ENCODE results near the gene ALPP. TPM values are rescaled to one million over a fixed set of nuclear protein-coding genes. Genes with fewer than 3 reads are reported as not detected.
"Not testable (repeated sequence)": the region's sequence is repeated elsewhere in the genome, so short reads cannot be mapped to it uniquely, and the experiment has no call there.

ALPP gene
- total RNA-seq, 1 donor from 2014 or later, result not detected

DNA sequence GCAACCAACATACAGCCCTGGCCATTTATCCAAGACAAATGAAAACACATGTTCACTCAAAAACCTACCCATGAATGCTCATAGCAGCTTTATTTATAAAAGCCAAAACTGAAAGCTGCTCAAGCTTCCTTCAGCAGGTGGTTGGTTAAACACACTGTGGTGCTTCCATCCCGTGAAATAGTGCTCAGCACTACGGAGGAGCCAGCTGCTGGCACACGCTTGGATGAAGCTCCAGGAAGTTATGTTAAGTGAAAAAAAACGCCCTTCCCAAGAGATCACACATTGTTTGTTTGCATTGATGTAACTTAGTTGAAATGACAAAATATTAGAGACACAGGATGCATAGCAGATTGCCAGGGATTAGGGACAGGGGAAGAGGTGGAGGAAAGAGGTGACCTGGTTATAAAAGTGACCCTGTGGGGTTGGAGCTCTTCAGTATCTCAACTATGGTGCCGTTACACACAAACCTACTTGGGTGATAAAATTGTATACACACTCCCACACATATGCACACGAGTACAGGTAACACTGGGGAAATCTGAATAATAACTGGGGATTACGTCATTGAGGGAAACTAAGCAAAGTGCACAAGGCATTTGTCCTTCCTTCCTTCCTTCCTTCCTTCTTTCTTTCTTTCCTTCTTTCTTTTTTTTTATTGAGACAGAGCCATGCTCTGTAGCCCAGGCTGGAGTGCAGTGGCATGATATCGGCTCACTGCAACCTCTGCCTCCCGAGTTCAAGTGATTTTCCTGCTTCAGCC lies 21.9 kb downstream of the ALPP start:
- H3K4me3 ChIP-seq (ENCODE audit: low read depth, low read length), result no peak overlapping the region
- no peak for DNase-seq (ENCODE audit: low read depth)
- TF ChIP-seq, protein P1, sequence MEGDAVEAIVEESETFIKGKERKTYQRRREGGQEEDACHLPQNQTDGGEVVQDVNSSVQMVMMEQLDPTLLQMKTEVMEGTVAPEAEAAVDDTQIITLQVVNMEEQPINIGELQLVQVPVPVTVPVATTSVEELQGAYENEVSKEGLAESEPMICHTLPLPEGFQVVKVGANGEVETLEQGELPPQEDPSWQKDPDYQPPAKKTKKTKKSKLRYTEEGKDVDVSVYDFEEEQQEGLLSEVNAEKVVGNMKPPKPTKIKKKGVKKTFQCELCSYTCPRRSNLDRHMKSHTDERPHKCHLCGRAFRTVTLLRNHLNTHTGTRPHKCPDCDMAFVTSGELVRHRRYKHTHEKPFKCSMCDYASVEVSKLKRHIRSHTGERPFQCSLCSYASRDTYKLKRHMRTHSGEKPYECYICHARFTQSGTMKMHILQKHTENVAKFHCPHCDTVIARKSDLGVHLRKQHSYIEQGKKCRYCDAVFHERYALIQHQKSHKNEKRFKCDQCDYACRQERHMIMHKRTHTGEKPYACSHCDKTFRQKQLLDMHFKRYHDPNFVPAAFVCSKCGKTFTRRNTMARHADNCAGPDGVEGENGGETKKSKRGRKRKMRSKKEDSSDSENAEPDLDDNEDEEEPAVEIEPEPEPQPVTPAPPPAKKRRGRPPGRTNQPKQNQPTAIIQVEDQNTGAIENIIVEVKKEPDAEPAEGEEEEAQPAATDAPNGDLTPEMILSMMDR (conservative IDR thresholded peaks at IDR 0.05; ENCODE audit: low read depth, low read length), result no peak

DNA sequence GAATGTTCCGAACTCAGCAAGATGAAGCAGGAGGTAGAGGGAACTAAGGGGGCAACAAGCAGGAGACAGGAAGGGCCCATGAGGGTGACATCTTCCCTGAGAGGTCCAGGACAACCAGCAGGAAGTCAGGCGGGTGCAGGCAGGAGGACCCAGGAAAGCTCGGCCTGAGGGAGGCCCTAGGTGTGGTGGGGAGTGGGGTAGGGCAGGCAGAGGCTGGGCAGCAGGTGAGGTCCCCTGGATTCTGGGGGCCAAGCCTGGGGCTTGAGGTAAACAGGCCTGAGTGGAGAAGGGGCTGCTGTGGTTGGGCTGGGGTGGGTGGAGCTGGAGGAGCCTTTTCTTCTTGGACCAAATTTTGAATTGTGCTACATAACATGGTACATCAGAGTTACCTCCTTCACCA lies 24.0 kb downstream of the ALPP start:
- TF ChIP-seq, protein P1 (conservative IDR thresholded peaks at IDR 0.05; ENCODE audit: low read depth, low read length), result no peak
- no peak overlapping the region for H3K4me3 ChIP-seq (ENCODE audit: low read depth, low read length)
- DNase-seq (ENCODE audit: low read depth), result no peak

DNA sequence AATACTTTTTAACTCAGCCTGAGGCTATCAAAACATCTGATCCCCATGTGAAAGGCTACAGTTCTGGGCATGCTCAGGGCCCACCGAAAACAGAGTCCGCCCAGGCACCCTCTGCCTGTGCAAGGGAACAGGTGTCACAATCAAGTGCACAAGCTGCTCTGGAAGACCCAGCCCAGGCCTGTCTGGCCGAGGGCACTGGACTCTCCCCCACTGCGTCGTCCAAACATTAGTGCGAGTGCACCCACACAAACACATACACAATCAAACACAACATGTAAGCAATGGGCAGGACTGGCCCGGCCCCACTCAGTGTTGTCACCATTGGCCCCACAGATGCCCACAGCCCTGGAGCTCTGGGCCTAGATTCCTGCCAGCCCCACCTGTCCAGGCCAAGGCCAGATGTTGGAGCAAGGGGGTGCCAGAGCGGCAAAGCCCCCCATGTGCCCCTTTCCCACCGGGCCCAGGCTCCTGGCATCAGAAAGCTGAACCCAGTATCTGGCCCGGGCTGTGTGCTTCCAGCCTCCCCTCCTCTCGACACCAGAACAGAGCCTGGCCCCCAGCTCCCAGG lies 27.5 kb downstream of the ALPP start:
- TF ChIP-seq, protein P1 (conservative IDR thresholded peaks at IDR 0.05; ENCODE audit: low read depth, low read length), result no peak
- H3K4me3 ChIP-seq (ENCODE audit: low read depth, low read length), result no peak overlapping the region
- no peak for DNase-seq (ENCODE audit: low read depth)

DNA sequence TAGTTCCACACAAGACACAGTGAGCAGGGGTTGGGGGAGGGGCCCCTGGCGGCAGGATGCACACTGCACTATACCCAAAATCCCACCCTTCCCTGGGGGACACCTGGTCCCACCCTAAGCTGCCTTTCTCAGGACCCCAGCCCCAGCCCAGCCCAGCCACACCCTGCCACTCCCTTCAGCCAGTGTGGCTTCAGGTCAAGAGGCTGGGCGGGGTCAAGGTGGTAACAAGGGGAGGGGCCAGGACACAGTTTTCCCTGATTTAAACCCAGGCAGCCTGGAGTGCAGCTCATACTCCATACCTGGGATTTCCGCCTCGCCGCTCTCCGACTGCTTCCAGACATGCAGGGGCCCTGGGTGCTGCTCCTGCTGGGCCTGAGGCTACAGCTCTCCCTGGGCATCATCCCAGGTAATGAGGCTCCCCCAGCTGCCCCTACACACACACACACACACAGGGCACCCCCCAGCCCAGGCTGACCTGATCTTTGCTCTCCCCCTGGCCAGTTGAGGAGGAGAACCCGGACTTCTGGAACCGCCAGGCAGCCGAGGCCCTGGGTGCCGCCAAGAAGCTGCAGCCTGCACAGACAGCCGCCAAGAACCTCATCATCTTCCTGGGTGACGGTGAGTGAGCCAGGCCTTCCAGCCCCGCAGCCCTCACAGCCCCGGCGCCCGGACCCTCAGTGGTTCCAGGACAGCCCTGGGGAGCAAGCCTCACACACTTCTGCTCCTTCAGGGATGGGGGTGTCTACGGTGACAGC lies 28.2 kb downstream of the ALPP start, which contains the start of gene ALPG:
Gene ALPG, plus strand, starts transcription at position 289 of the 755 bp plus-strand sequence. Its CDS starts 51 bp downstream, at position 340.
- DNase-seq (ENCODE audit: low read depth), result no peak
- TF ChIP-seq, protein P1 (conservative IDR thresholded peaks at IDR 0.05; ENCODE audit: low read depth, low read length), result no peak
- H3K4me3 ChIP-seq (ENCODE audit: low read depth, low read length), result no peak within 1 kb of the TSS

DNA sequence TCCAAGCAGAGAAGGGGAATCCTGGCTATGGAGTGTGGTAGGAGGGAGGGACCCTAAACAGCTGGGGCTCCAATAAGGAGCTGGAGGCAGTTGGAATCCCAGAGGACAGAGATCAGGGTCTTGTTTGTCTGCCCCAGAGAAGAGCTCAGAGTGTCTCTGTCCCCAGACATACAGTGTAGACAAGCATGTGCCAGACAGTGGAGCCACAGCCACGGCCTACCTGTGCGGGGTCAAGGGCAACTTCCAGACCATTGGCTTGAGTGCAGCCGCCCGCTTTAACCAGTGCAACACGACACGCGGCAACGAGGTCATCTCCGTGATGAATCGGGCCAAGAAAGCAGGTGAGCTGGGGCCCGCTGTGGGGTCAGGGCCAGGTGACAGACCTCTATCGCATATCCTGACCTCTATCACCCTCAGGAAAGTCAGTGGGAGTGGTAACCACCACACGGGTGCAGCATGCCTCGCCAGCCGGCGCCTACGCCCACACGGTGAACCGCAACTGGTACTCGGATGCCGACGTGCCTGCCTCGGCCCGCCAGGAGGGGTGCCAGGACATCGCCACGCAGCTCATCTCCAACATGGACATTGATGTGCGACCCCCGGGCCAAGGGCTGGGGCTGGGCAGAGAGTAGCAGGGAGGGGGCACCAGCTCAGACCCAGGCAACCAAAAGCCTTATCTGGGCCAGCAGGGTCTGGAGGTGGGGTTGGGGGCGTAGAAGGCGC lies 29.0 kb downstream of the ALPP start:
- not testable (repeated sequence) for DNase-seq (ENCODE audit: low read depth); H3K4me3 ChIP-seq (ENCODE audit: low read depth, low read length)

DNA sequence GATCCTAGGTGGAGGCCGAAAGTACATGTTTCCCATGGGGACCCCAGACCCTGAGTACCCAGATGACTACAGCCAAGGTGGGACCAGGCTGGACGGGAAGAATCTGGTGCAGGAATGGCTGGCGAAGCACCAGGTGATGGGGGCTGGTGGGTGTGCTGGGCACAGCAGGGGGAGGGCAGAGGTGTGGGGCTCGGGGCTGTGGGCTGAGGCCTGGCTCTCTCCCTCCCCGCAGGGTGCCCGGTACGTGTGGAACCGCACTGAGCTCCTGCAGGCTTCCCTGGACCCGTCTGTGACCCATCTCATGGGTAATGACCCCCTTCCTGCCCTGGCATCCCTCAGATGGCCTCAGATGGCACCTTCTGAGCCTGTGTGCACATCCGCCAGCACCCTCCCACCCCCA lies 29.7 kb downstream of the ALPP start:
- DNase-seq (ENCODE audit: low read depth); H3K4me3 ChIP-seq (ENCODE audit: low read depth, low read length): not testable (repeated sequence)

DNA sequence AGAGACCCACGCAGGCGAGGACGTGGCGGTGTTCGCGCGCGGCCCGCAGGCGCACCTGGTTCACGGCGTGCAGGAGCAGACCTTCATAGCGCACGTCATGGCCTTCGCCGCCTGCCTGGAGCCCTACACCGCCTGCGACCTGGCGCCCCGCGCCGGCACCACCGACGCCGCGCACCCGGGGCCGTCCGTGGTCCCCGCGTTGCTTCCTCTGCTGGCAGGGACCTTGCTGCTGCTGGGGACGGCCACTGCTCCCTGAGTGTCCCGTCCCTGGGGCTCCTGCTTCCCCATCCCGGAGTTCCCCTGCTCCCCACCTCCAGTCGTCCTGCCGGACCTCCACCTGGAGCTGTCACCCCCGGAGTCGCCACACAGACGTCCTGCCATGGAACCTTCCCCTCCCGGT lies 31.1 kb downstream of the ALPP start:
- not testable (repeated sequence) for DNase-seq (ENCODE audit: low read depth); H3K4me3 ChIP-seq (ENCODE audit: low read depth, low read length)

DNA sequence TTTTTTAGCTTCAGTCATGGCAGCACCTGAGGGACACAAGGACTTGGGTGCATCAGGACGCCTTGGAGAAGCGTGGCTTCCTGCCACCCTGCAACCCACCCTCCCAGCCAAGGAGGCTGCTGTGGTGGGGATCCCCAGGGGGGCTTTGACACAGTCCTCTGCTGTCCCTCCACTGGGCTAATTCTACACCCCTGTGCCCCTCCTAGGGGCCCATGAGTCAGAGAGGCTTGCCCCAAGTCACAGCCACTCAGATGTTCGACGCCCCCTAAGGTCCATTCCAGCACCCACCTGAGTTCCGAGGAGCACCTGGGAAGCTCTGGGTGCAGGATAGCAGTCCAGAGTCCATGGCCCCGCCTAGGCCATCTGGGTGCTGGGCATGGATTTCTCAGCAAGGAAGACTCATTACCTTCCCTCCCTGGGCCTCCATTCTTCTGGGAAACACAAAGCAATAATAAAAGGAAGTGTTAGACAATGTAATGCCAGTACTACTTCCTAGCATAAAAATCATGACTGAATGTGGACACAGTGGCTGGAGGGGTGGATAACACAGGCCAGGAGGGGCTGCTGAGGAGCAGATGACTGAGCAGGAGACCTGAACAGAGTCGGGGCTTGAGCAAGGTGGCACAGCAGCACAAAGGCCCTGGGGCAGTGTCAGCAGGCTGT lies 31.8 kb downstream of the ALPP start:
- TF ChIP-seq, protein P1 (conservative IDR thresholded peaks at IDR 0.05; ENCODE audit: low read depth, low read length), result no peak
- DNase-seq (ENCODE audit: low read depth), result no peak
- no peak overlapping the region for H3K4me3 ChIP-seq (ENCODE audit: low read depth, low read length)

Measured in epithelial cell of proximal tubule (primary cell).